HepG2 (cell line): Measurements from ENCODE around the gene HS3ST5. TPM values are rescaled to one million over a fixed set of nuclear protein-coding genes. Genes with fewer than 3 reads are reported as not detected.

Experiments used
- ATAC-seq: fragments of 200-7000 bp; cut with Tn5 transposase; 3 replicates; pipeline ENCODE4 v1.9.1; 2020; ENCODE audit warnings: mild to moderate bottlenecking, moderate library complexity
- BruUV-seq: library from RNA; stranded (reverse); fragments of 400-500 nt; replicated peaks from 2 replicates; lab custom pipeline; 2021; lab: Mats Ljungman, UMichigan
- CTCF ChIA-PET: fragments of 300-600 bp; formaldehyde crosslinking; extraction: SDS; loops from one replicate; lab custom pipeline; 2021; ENCODE audit warnings: low total read pairs, inconsistent platforms, low intra/inter-chr PET ratio; lab: Yijun Ruan, JAX
- POLR2A ChIA-PET: fragments of 350-600 bp; sonication (Branson Sonifier 250); formaldehyde crosslinking; loops from one replicate; lab custom pipeline; 2020; ENCODE audit warnings: antibody characterized with exemption, inconsistent platforms; lab: Yijun Ruan, JAX
- DNase-seq: peaks from one replicate; pipeline ENCODE4 v3.0.0-alpha.2; 2015; ENCODE audit warnings: low spot score
- FAIRE-seq: peaks from 3 replicates; lab custom pipeline; 2011; peaks lifted over from hg19 to GRCh38; lab: Jason Lieb, UNC
- H2AFZ ChIP-seq: one replicate; pipeline ENCODE4 v1.6.1; 2011; ENCODE audit warnings: low read length, inconsistent platforms
- H3K27ac ChIP-seq: fragments of 300-600 bp; 3 replicates; pipeline ENCODE4 v1.8.0; 2011; ENCODE audit warnings: mixed run types, mild to moderate bottlenecking, mixed read lengths, low read length, inconsistent platforms; ENCODE audit not compliant: insufficient read depth; ENCODE audit errors: extremely low read length
- H3K27me3 ChIP-seq, 2 experiments: fragments of 200-600 bp in 1 of 2; 2 replicates in 1 of 2; 3 replicates in 1 of 2; pipeline versions ENCODE4 v1.6.0 to v1.8.0; 2011; ENCODE audit warnings: low read length in 2 of 2, mild to moderate bottlenecking in 2 of 2, moderate library complexity in 2 of 2, inconsistent platforms in 1 of 2; ENCODE audit not compliant: insufficient read depth in 2 of 2, control insufficient read depth in 1 of 2
- H3K36me3 ChIP-seq, 2 experiments: fragments of 200-600 bp in 1 of 2; replicated peaks in 1 of 2; 2 replicates in 1 of 2; 3 replicates in 1 of 2; pipeline versions ENCODE4 v1.5.1 to v1.8.0; 2011; ENCODE audit warnings: low read length in 2 of 2, inconsistent platforms in 1 of 2; ENCODE audit not compliant: insufficient read depth in 2 of 2, control insufficient read depth in 1 of 2
- H3K4me1 ChIP-seq: 2 replicates; pipeline ENCODE4 v1.5.1; 2012; ENCODE audit warnings: low read length, inconsistent platforms; ENCODE audit not compliant: insufficient read depth
- H3K4me2 ChIP-seq: 2 replicates; pipeline ENCODE4 v1.6.0; 2011; ENCODE audit warnings: low read depth, low read length, inconsistent platforms
- H3K4me3 ChIP-seq, 3 experiments: fragments of 200-600 bp in 1 of 3; sonication (generic), shearing (Covaris generic) in 1 of 3; replicated peaks in 1 of 3; 2 replicates each; pipeline ENCODE4 v1.5.1; 2011 to 2016; ENCODE audit warnings: low read length in 3 of 3, inconsistent platforms in 2 of 3, low read depth in 2 of 3, mild to moderate bottlenecking in 2 of 3, control low read depth in 1 of 3, mixed read lengths in 1 of 3; ENCODE audit not compliant: insufficient read depth in 1 of 3
- H3K79me2 ChIP-seq: one replicate; pipeline ENCODE4 v1.6.1; 2011; ENCODE audit warnings: low read length, inconsistent platforms; ENCODE audit not compliant: insufficient read depth
- H3K9ac ChIP-seq: 2 replicates; pipeline ENCODE4 v1.6.0; 2011; ENCODE audit warnings: mild to moderate bottlenecking, low read depth, low read length, inconsistent platforms; ENCODE audit not compliant: insufficient read depth
- H3K9me3 ChIP-seq: 2 replicates; pipeline ENCODE4 v1.5.1; 2012; ENCODE audit warnings: mild to moderate bottlenecking, low read length
- H4K20me1 ChIP-seq: 2 replicates; pipeline ENCODE4 v1.6.0; 2011; ENCODE audit warnings: inconsistent platforms, mild to moderate bottlenecking, low read length, moderate library complexity; ENCODE audit not compliant: insufficient read depth
- CBX5 ChIP-seq: sonication (generic); formaldehyde crosslinking; IDR thresholded peaks from 2 replicates; pipeline ENCODE4 v1.4.0; 2020; ENCODE audit warnings: missing genetic modification reagents, borderline replicate concordance
- EHMT2 ChIP-seq: fragments of 200-600 bp; sonication (generic); IDR thresholded peaks from 2 replicates; pipeline ENCODE4 v1.7.0; 2017; ENCODE audit warnings: antibody characterized with exemption, low read depth, low read length, borderline replicate concordance
- EZH2 ChIP-seq: conservative IDR thresholded peaks from 2 replicates; pipeline ENCODE4 v1.6.1; 2012; ENCODE audit warnings: mild to moderate bottlenecking, low read depth, low read length, moderate library complexity
- FOXA3 ChIP-seq: IDR thresholded peaks from 2 replicates; pipeline ENCODE4 v1.6.1; 2016; ENCODE audit warnings: missing genetic modification reagents, missing compliant biosample characterization
- GATAD1 ChIP-seq: IDR thresholded peaks from 2 replicates; pipeline ENCODE4 v1.6.1; 2016; ENCODE audit warnings: missing genetic modification reagents, missing compliant biosample characterization
- KDM3A ChIP-seq: IDR thresholded peaks from 2 replicates; pipeline ENCODE4 v1.6.1; 2018; ENCODE audit warnings: low read depth, missing compliant biosample characterization
- MEF2D ChIP-seq: sonication (generic); formaldehyde crosslinking; IDR thresholded peaks from 2 replicates; pipeline ENCODE4 v1.5.1; 2020; ENCODE audit warnings: mild to moderate bottlenecking, missing genetic modification reagents
- ONECUT2 ChIP-seq: sonication (generic); formaldehyde crosslinking; IDR thresholded peaks from 2 replicates; pipeline ENCODE4 v1.4.0; 2020; ENCODE audit warnings: missing genetic modification reagents
- POLR2G ChIP-seq: fragments of 200-400 bp; formaldehyde crosslinking; IDR thresholded peaks from 2 replicates; pipeline ENCODE4 v1.6.1; 2018; ENCODE audit warnings: mild to moderate bottlenecking, low read depth, low read length, moderate library complexity
- PRPF4 ChIP-seq: fragments of 200-400 bp; formaldehyde crosslinking; IDR thresholded peaks from 2 replicates; pipeline ENCODE4 v1.6.1; 2016; ENCODE audit warnings: low read length, low read depth; ENCODE audit not compliant: poor library complexity, severe bottlenecking
- RARA ChIP-seq: IDR thresholded peaks from 2 replicates; pipeline ENCODE4 v1.6.1; 2016; ENCODE audit warnings: missing genetic modification reagents, missing compliant biosample characterization
- SRSF4 ChIP-seq: fragments of 200-400 bp; formaldehyde crosslinking; IDR thresholded peaks from one replicate; pipeline ENCODE4 v1.6.1; 2018; ENCODE audit warnings: mild to moderate bottlenecking, low read depth, low read length, moderate library complexity; ENCODE audit not compliant: poor library complexity, severe bottlenecking
- SRY ChIP-seq: sonication (generic); formaldehyde crosslinking; IDR thresholded peaks from 2 replicates; pipeline ENCODE4 v1.8.0; 2022; ENCODE audit warnings: mild to moderate bottlenecking, missing genetic modification reagents
- TCF7 ChIP-seq: sonication (generic); IDR thresholded peaks from 2 replicates; pipeline ENCODE4 v1.6.1; 2016; ENCODE audit warnings: antibody characterized with exemption, low read depth
- TMF1 ChIP-seq: sonication (generic); formaldehyde crosslinking; IDR thresholded peaks from 2 replicates; pipeline ENCODE4 v1.8.1; 2022; ENCODE audit warnings: low read depth, missing genetic modification reagents
- ZNF160 ChIP-seq: sonication (generic); formaldehyde crosslinking; IDR thresholded peaks from 2 replicates; pipeline ENCODE4 v1.8.0; 2022; ENCODE audit warnings: mild to moderate bottlenecking, inconsistent platforms, missing genetic modification reagents
- ZNF264 ChIP-seq: sonication (generic); formaldehyde crosslinking; IDR thresholded peaks from 2 replicates; pipeline ENCODE4 v1.4.0; 2020; ENCODE audit warnings: missing genetic modification reagents
- ZNF549 ChIP-seq: sonication (generic); formaldehyde crosslinking; IDR thresholded peaks from 2 replicates; pipeline ENCODE4 v1.5.0; 2020; ENCODE audit warnings: missing genetic modification reagents
- ZNF670 ChIP-seq: sonication (generic); formaldehyde crosslinking; IDR thresholded peaks from 2 replicates; pipeline ENCODE4 v1.8.0; 2022; ENCODE audit warnings: mild to moderate bottlenecking, missing genetic modification reagents, borderline replicate concordance
- WGBS: methylation state at CpG from one replicate; pipeline ENCODE4 v1.1.6; 2017; ENCODE audit warnings: low lambda C conversion rate; 5-methylcytosine and 5-hydroxymethylcytosine counted together
- in situ Hi-C: cut with HindIII; loops from 2 replicates; pipeline ENCODE4 v1.10.0; 2017; ENCODE audit warnings: low pct_unique_long_range_greater_than_20kb; ENCODE audit not compliant: extremely low pct_ligation_motif_present
- intact Hi-C: fragments of 100-400 bp; cut with micrococcal nuclease; formaldehyde crosslinking; loops from one replicate; pipeline ENCODE4 v1.10.0; 2022; ENCODE audit not compliant: unreplicated experiment
- polyA plus RNA-seq, 8 experiments: library from polyadenylated mRNA; depleted of rRNA in 3 of 8; stranded (reverse) in 7 of 8; unstranded in 1 of 8; fragments of >200 nt; fragmentation: Illumina TruSeq in 4 of 8; extraction: Trizol in 4 of 8; gene quantifications; 2 replicates each; pipeline versions ENCODE4 v1.2.1 to v1.2.3, GENCODE V29; 2011 to 2016; ENCODE audit warnings: low read depth in 4 of 8, missing spikeins in 1 of 8, mixed read lengths in 1 of 8; ENCODE audit not compliant: insufficient read depth in 1 of 8
- total RNA-seq, 5 experiments: library from RNA; depleted of rRNA; stranded (reverse); fragments of >200 nt; fragmentation: Illumina TruSeq; extraction: Trizol; gene quantifications; 2 replicates each; pipeline ENCODE4 v1.2.3, GENCODE V29; 2016; ENCODE audit warnings: low read depth in 1 of 5
- TF ChIP-seq, protein P1 (sequence below): sonication (generic); formaldehyde crosslinking; IDR thresholded peaks from 2 replicates; pipeline ENCODE4 v1.5.1; 2020; ENCODE audit warnings: missing genetic modification reagents, mild to moderate bottlenecking, borderline replicate concordance

Gene HS3ST5
- total and polyA plus RNA-seq, 2 of the 13 experiments (the other 11 are each of a cell fraction or from before 2014, with no cell fraction given), result 1.1 to 1.6 TPM

DNA sequence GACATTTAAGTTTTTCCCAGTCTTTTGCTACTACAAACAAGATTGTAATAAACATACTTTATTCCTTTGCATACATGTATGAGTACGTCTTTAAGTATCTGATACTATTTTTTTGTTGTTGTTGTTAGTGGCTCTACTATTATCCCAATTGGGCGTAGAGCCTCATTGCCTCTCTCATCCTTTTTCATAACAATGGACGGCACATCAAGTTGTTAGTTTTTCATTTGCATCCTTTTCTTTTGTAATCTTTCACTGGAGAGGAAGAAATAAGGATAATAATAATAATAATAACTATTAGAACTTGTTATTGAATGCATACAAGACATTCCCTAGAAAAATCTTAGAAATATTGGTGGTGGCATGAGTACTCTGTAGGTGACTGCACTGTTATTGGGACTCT is 23.1 kb downstream of the HS3ST5 start:
- DNase-seq, result no peak
- H3K27me3 ChIP-seq, result no peaks in the 10 kb centered on the region
- WGBS, result 96% methylated on average over 3 of the region's 3 CpGs
- in situ Hi-C loops, result no loop called here
- ATAC-seq, result no peak
- no peak overlapping the region for H2AFZ ChIP-seq
- peaks cover 0 to 3% of the 10 kb centered on the region in 2 experiments; a peak in 1 of 5 replicates for H3K36me3 ChIP-seq
- H3K4me3 ChIP-seq, result no peak overlapping the region
- H3K4me1 ChIP-seq, result no peaks in the 10 kb centered on the region
- intact Hi-C loops, result no loop called here
- H3K79me2 ChIP-seq, result no peaks in the 10 kb centered on the region
- TF ChIP-seq CBX5 (CRISPR knock-in tag), result no peak
- TF ChIP-seq ONECUT2, result no peak
- TF ChIP-seq TCF7, result no peak
- TF ChIP-seq SRSF4, result no peak
- TF ChIP-seq TMF1, result no peak
- no peak for TF ChIP-seq POLR2G
- TF ChIP-seq EHMT2, result no peak
- no peak for TF ChIP-seq ZNF264
- no peak for TF ChIP-seq ZNF670 (CRISPR knock-in tag)
- no peak for TF ChIP-seq GATAD1 (CRISPR knock-in tag)
- TF ChIP-seq, protein P1, sequence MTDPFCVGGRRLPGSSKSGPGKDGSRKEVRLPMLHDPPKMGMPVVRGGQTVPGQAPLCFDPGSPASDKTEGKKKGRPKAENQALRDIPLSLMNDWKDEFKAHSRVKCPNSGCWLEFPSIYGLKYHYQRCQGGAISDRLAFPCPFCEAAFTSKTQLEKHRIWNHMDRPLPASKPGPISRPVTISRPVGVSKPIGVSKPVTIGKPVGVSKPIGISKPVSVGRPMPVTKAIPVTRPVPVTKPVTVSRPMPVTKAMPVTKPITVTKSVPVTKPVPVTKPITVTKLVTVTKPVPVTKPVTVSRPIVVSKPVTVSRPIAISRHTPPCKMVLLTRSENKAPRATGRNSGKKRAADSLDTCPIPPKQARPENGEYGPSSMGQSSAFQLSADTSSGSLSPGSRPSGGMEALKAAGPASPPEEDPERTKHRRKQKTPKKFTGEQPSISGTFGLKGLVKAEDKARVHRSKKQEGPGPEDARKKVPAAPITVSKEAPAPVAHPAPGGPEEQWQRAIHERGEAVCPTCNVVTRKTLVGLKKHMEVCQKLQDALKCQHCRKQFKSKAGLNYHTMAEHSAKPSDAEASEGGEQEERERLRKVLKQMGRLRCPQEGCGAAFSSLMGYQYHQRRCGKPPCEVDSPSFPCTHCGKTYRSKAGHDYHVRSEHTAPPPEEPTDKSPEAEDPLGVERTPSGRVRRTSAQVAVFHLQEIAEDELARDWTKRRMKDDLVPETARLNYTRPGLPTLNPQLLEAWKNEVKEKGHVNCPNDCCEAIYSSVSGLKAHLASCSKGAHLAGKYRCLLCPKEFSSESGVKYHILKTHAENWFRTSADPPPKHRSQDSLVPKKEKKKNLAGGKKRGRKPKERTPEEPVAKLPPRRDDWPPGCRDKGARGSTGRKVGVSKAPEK (CRISPR knock-in tag), result no peak
- TF ChIP-seq ZNF549 (CRISPR knock-in tag), result no peak
- no peak for TF ChIP-seq EZH2
- no peak for TF ChIP-seq PRPF4
- no peak for TF ChIP-seq KDM3A (CRISPR knock-in tag)
- TF ChIP-seq FOXA3, result no peak
- TF ChIP-seq MEF2D (CRISPR knock-in tag), result no peak
- TF ChIP-seq ZNF160 (CRISPR knock-in tag), result no peak
- no peak for TF ChIP-seq RARA (CRISPR knock-in tag)
- TF ChIP-seq SRY (CRISPR knock-in tag), result no peak
- ChIA-PET CTCF (no interaction called here), POLR2A (no interaction called here)
- H4K20me1 ChIP-seq, result no peaks in the 10 kb centered on the region
- no peak overlapping the region for H3K27ac ChIP-seq
- no peak overlapping the region for H3K9ac ChIP-seq
- no TSS peak for BruUV-seq
- no peaks in the 10 kb centered on the region for H3K9me3 ChIP-seq
- FAIRE-seq, result no peak
- H3K4me2 ChIP-seq, result no peak overlapping the region
